ENCODE results near the gene PRPF19. TPM values are rescaled to one million over a fixed set of nuclear protein-coding genes. Genes with fewer than 3 reads are reported as not detected.

The PRPF19 gene
- total and polyA plus RNA-seq, 2 donors, result 49.2 to 74.9 TPM

DNA sequence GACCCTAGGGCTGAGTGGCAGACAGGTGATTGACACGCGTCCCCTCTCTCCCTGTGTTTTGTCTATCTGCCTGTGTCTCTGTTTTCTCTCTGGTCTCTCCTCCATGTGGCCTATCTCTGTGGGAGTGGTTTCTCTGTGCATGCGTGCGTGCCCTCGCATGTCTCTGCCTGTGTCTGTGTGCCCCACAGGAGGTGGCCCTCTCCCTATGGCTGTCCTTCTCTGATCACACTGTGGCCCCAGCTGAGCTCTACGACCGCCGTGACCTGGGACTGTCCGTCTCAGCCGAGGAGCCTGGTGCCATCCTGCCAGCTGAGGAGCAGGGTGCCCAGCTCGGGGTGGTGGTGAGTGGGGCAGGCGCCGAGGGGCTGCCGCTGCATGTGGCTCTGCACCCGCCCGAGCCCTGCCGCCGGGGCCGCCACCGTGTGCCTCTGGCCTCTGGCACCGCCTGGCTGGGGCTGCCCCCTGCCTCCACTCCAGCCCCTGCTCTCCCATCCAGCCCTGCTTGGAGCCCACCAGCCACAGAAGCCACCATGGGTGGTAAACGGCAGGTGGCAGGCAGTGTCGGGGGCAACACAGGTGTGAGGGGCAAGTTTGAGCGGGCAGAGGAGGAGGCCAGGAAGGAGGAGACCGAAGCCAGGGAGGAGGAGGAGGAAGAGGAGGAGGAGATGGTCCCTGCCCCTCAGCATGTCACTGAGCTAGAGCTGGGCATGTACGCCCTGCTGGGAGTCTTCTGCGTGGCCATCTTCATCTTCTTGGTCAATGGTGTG lies 29.5 kb upstream of the PRPF19 start:
- peaks cover 0 to 31% of the 10 kb centered on the region in 2 donors for H3K27me3 ChIP-seq (ENCODE audit: control insufficient read depth in 2 of 2, insufficient read depth in 1 of 2, low read length in 1 of 2)
- no peak for DNase-seq (ENCODE audit: low read depth in 6 of 9, low spot score in 9 of 9)
- no peaks in the 10 kb centered on the region for H3K9me3 ChIP-seq (ENCODE audit: control insufficient read depth in 2 of 2, insufficient read depth in 1 of 2, low read length in 1 of 2)
- no peak overlapping the region for H3K4me3 ChIP-seq (ENCODE audit: low read length in 2 of 2)
- 89% methylated on average over 27 of the region's 27 CpGs for WGBS
- H3K27ac ChIP-seq (ENCODE audit: low read depth in 1 of 2, low read length in 1 of 2), result no peak overlapping the region
- no peaks in the 10 kb centered on the region for H3K36me3 ChIP-seq (ENCODE audit: control insufficient read depth in 2 of 2, insufficient read depth in 2 of 2, low read length in 1 of 2)
- H3K4me1 ChIP-seq (ENCODE audit: control insufficient read depth in 2 of 2, insufficient read depth in 2 of 2, low read length in 2 of 2), result peaks cover 18 to 24% of the 10 kb centered on the region in 2 donors

DNA sequence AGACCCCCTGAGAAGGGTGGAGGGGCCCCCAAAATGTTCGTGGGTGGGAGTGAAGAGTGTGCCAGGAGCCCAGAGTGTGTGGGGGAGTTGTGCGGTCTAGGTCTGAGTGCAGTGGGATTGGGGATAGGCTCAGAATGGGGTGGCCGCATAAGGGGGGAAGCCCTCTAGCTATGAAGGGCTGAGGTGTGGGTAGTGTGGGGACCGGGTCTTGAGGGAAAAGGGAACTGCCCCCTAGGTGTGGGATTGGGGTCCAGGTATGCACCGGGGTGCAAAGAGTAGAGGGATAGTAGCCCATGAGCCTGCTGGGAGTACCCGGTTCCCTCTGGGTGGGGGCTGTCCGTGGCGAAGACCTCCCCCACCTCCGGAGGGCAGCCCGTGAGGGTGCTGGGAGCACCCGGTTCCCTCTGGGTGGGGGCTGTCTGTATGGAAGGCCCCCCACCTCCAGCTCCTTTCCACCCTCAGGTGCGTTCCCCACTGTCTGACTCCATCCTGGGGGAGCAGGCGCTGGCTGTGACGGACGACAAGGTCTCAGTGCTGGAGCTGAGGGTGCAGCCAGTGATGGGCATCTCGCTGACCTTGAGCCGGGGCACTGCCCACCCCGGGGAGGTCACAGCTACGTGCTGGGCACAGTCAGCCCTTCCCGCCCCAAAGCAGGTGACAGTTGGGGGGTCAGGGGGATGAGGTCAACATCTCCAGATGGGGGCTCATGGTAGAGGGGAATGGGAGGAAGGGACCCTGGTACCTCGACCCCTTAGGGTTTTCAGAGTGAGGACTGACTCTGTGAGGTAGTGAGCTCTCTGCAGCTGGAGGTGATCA lies 28.6 kb upstream of the PRPF19 start:
- Histone ChIP-seq H3K4me3 (ENCODE audit: low read length in 2 of 2) (no peak overlapping the region), H3K4me1 (ENCODE audit: control insufficient read depth in 2 of 2, insufficient read depth in 2 of 2, low read length in 2 of 2) (peaks cover 11 to 15% of the 10 kb centered on the region in 2 donors), H3K36me3 (ENCODE audit: control insufficient read depth in 2 of 2, insufficient read depth in 2 of 2, low read length in 1 of 2) (no peaks in the 10 kb centered on the region), H3K27me3 (ENCODE audit: control insufficient read depth in 2 of 2, insufficient read depth in 1 of 2, low read length in 1 of 2) (peaks cover 0 to 40% of the 10 kb centered on the region in 2 donors), H3K27ac (ENCODE audit: low read depth in 1 of 2, low read length in 1 of 2) (no peak overlapping the region), H3K9me3 (ENCODE audit: control insufficient read depth in 2 of 2, insufficient read depth in 1 of 2, low read length in 1 of 2) (no peaks in the 10 kb centered on the region)
- WGBS, result 91% methylated on average over 21 of the region's 21 CpGs
- no peak for DNase-seq (ENCODE audit: low read depth in 6 of 9, low spot score in 9 of 9)

DNA sequence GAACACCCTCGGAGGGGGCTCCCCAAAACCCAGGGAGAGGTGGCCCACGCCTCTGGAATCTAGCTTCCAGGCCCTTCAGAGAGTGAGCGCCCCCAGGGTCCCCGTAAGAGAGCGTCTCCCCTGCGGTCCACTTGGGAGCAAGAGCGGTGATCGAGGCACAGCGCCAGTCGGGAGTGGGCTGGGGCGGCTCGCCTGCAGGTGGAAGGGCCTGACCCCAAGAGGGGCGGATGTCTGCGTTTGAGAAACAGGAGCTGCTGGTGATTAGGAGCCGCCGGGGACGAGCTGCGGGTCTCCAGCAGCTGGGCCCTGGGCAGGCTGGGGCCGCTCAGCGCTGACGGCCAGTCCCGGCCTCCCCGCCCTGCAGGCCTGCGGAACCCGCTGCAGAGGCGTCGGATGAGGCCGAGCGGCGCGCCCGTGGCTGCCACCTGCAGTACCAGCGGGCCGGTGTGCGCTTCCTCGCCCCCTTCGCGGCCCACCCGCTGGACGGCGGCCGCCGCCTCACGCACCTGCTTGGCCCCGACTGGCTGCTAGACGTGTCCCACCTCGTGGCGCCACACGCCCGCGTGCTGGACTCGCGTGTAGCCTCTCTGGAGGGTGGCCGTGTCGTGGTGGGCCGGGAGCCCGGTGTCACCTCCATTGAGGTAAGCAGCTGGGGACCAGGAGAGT lies 27.9 kb upstream of the PRPF19 start:
- WGBS, result 95% methylated on average over 57 of the region's 57 CpGs
- Histone ChIP-seq H3K36me3 (ENCODE audit: control insufficient read depth in 2 of 2, insufficient read depth in 2 of 2, low read length in 1 of 2) (no peaks in the 10 kb centered on the region), H3K4me1 (ENCODE audit: control insufficient read depth in 2 of 2, insufficient read depth in 2 of 2, low read length in 2 of 2) (peaks cover 4 to 8% of the 10 kb centered on the region in 2 donors), H3K9me3 (ENCODE audit: control insufficient read depth in 2 of 2, insufficient read depth in 1 of 2, low read length in 1 of 2) (no peaks in the 10 kb centered on the region), H3K27me3 (ENCODE audit: control insufficient read depth in 2 of 2, insufficient read depth in 1 of 2, low read length in 1 of 2) (peaks cover 0 to 46% of the 10 kb centered on the region in 2 donors), H3K27ac (ENCODE audit: low read depth in 1 of 2, low read length in 1 of 2) (no peak overlapping the region), H3K4me3 (ENCODE audit: low read length in 2 of 2) (no peak overlapping the region)
- DNase-seq (ENCODE audit: low read depth in 6 of 9, low spot score in 9 of 9), result no peak

DNA sequence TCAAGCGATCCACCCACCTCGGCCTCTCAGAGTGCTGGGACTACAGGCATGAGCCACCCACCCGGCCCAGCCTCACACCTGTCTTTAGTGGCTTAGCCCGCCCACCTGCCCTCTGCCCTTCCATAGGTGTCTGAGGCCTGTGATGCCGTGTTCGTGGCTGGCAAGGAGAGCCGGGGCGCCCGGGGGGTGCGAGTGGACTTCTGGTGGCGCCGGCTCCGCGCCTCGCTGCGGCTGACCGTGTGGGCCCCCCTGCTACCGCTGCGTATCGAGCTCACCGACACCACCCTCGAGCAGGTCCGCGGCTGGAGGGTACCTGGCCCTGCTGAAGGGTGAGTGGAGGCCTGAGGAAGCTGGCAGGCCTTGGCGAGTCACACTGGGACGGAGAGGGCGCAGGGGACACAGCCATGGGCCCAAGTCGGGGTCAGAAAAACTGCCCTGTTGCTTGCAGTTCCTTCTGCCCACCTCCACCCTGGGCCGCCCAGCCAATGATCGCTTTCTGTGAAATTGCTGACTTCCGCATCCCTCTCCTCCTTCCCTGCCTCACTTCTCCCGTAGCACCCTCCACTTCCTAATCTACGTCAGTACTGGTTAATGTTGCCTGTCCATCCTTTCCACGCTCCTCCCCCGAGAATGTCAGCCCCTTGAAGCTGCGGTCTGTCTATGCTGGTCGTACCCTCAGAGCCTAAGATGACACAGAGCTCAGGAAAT lies 27.2 kb upstream of the PRPF19 start:
- WGBS, result 97% methylated on average over 37 of the region's 37 CpGs
- H3K4me3 ChIP-seq (ENCODE audit: low read length in 2 of 2), result no peak overlapping the region
- no peak for DNase-seq (ENCODE audit: low read depth in 6 of 9, low spot score in 9 of 9)
- H3K27ac ChIP-seq (ENCODE audit: low read depth in 1 of 2, low read length in 1 of 2), result no peak overlapping the region
- H3K4me1 ChIP-seq (ENCODE audit: control insufficient read depth in 2 of 2, insufficient read depth in 2 of 2, low read length in 2 of 2), result peaks cover 0 to 4% of the 10 kb centered on the region in 2 donors
- no peaks in the 10 kb centered on the region for H3K36me3 ChIP-seq (ENCODE audit: control insufficient read depth in 2 of 2, insufficient read depth in 2 of 2, low read length in 1 of 2)
- H3K9me3 ChIP-seq (ENCODE audit: control insufficient read depth in 2 of 2, insufficient read depth in 1 of 2, low read length in 1 of 2), result no peaks in the 10 kb centered on the region
- peaks cover 0 to 53% of the 10 kb centered on the region in 2 donors for H3K27me3 ChIP-seq (ENCODE audit: control insufficient read depth in 2 of 2, insufficient read depth in 1 of 2, low read length in 1 of 2)

DNA sequence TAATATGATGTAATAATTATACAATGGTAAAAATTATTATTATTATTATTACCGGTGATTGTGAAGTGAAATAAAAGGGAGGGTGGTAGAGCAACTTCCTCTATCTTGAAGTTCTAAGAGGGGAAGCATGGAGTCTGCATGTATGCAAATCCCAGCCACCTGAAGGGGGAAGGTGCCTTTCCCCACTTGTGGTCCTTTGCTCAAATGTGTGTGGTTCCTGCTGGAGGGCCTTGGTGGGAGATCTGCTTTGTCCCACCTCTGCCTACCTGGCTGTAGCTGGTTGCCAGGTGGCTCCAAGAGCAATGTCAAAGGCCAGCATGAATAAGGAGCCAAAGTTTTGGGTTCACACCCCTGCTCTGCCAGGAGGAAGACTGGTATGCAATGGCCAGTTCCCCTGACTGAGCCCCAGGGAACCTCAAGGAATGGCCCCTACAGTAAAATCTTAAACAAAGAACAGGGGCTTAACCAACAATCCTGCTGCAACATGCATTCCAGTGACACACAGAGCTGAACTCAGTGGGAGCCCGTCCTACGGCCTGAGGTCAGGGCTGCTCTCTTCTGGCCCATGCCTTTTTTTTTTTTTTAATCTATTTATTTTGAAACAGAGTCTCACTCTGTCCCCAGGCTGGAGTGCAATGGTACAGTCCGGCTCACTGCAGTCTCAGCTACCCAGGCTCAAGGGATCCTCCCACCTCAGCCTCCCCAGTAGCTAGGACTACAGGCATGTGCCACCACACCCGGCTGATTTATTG lies 26.4 kb upstream of the PRPF19 start:
- 85% methylated on average over 5 of the region's 5 CpGs for WGBS

DNA sequence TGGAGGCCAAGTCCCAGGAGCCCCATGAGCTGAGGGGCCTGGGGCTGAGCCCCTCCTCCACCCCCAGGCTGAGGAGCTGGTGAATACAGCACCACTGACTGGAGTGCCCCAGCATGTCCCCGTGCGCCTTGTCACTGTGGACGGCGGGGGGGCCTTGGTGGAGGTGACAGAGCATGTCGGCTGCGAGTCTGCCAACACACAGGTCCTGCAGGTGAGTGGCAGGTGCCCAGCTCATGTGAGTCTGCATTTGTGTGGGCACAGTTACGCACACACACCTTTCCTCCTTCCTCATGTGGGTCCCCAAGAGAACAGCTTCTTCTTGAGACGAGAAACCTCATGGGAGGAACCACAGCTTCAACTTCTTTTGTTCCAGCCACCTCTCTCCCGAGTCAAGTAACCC lies 25.5 kb upstream of the PRPF19 start:
- H3K9me3 ChIP-seq (ENCODE audit: control insufficient read depth in 2 of 2, insufficient read depth in 1 of 2, low read length in 1 of 2), result no peaks in the 10 kb centered on the region
- H3K36me3 ChIP-seq (ENCODE audit: control insufficient read depth in 2 of 2, insufficient read depth in 2 of 2, low read length in 1 of 2), result no peaks in the 10 kb centered on the region
- peaks cover 0 to 4% of the 10 kb centered on the region in 2 donors for H3K4me1 ChIP-seq (ENCODE audit: control insufficient read depth in 2 of 2, insufficient read depth in 2 of 2, low read length in 2 of 2)
- H3K27me3 ChIP-seq (ENCODE audit: control insufficient read depth in 2 of 2, insufficient read depth in 1 of 2, low read length in 1 of 2), result peaks cover 0 to 57% of the 10 kb centered on the region in 2 donors
- H3K4me3 ChIP-seq (ENCODE audit: low read length in 2 of 2), result no peak overlapping the region
- 81% methylated on average over 9 of the region's 9 CpGs for WGBS
- no peak overlapping the region for H3K27ac ChIP-seq (ENCODE audit: low read depth in 1 of 2, low read length in 1 of 2)
- no peak for DNase-seq (ENCODE audit: low read depth in 6 of 9, low spot score in 9 of 9)

More for the DNA sequence above, 26.4 kb upstream of the PRPF19 start:
- H3K4me1 ChIP-seq (ENCODE audit: control insufficient read depth in 2 of 2, insufficient read depth in 2 of 2, low read length in 2 of 2), result peaks cover 0 to 4% of the 10 kb centered on the region in 2 donors
- H3K4me3 ChIP-seq (ENCODE audit: low read length in 2 of 2), result no peak overlapping the region
- H3K36me3 ChIP-seq (ENCODE audit: control insufficient read depth in 2 of 2, insufficient read depth in 2 of 2, low read length in 1 of 2), result no peaks in the 10 kb centered on the region
- no peak overlapping the region for H3K27ac ChIP-seq (ENCODE audit: low read depth in 1 of 2, low read length in 1 of 2)
- H3K27me3 ChIP-seq (ENCODE audit: control insufficient read depth in 2 of 2, insufficient read depth in 1 of 2, low read length in 1 of 2), result peaks cover 0 to 53% of the 10 kb centered on the region in 2 donors
- no peaks in the 10 kb centered on the region for H3K9me3 ChIP-seq (ENCODE audit: control insufficient read depth in 2 of 2, insufficient read depth in 1 of 2, low read length in 1 of 2)
- no peak for DNase-seq (ENCODE audit: low read depth in 6 of 9, low spot score in 9 of 9)

DNA sequence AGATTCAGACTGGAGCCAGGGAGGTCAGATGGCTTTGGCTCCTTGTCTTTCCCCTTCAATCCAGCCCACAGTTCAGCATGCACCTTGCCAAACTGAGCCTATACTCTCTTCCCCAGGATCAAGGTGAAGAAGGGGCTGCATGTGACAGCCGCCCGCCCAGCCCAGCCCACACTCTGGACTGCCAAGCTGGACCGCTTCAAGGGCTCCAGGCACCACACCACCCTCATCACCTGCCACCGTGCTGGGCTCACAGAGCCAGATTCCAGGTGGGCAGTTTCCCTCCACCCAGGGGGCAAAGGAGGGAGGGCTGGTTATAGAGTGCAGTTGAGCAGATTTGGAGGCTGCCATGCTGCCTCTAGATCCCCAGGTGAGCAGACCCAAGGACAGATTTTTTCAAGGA lies 24.0 kb upstream of the PRPF19 start:
- 96% methylated on average over 4 of the region's 4 CpGs for WGBS
- Histone ChIP-seq H3K4me1 (ENCODE audit: control insufficient read depth in 2 of 2, insufficient read depth in 2 of 2, low read length in 2 of 2) (peaks cover 0 to 6% of the 10 kb centered on the region in 2 donors), H3K4me3 (ENCODE audit: low read length in 2 of 2) (no peak overlapping the region), H3K9me3 (ENCODE audit: control insufficient read depth in 2 of 2, insufficient read depth in 1 of 2, low read length in 1 of 2) (no peaks in the 10 kb centered on the region), H3K27me3 (ENCODE audit: control insufficient read depth in 2 of 2, insufficient read depth in 1 of 2, low read length in 1 of 2) (peaks cover 5 to 64% of the 10 kb centered on the region in 2 donors), H3K36me3 (ENCODE audit: control insufficient read depth in 2 of 2, insufficient read depth in 2 of 2, low read length in 1 of 2) (no peaks in the 10 kb centered on the region), H3K27ac (ENCODE audit: low read depth in 1 of 2, low read length in 1 of 2) (no peak overlapping the region)
- DNase-seq (ENCODE audit: low read depth in 6 of 9, low spot score in 9 of 9), result no peak

DNA sequence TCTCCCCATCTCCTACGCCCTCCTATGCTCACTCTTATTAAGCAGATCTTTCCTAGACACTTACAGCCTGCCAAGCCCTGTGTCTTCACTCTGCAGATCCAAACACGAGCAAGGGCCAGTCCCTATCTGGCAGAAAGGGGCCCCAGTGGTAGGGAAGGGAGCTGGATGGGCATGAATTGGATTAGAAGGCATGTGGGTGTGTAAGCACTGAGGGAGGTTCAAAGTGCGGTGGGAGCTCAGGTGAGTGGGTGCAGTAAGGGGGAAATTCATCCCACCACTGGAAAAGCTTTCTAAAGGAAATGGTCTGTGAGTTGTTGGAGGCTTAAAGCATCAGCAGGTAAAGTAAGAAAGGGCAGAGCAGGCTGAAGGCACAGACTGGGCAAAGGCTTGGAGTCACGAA lies 23.4 kb upstream of the PRPF19 start:
- Histone ChIP-seq H3K4me3 (ENCODE audit: low read length in 2 of 2) (no peak overlapping the region), H3K9me3 (ENCODE audit: control insufficient read depth in 2 of 2, insufficient read depth in 1 of 2, low read length in 1 of 2) (peaks cover 0 to 4% of the 10 kb centered on the region in 2 donors), H3K4me1 (ENCODE audit: control insufficient read depth in 2 of 2, insufficient read depth in 2 of 2, low read length in 2 of 2) (peaks cover 0 to 12% of the 10 kb centered on the region in 2 donors), H3K27ac (ENCODE audit: low read depth in 1 of 2, low read length in 1 of 2) (no peak overlapping the region), H3K27me3 (ENCODE audit: control insufficient read depth in 2 of 2, insufficient read depth in 1 of 2, low read length in 1 of 2) (peaks cover 6 to 64% of the 10 kb centered on the region in 2 donors), H3K36me3 (ENCODE audit: control insufficient read depth in 2 of 2, insufficient read depth in 2 of 2, low read length in 1 of 2) (no peaks in the 10 kb centered on the region)
- WGBS, result 91% methylated on average over 4 of the region's 4 CpGs
- DNase-seq (ENCODE audit: low read depth in 6 of 9, low spot score in 9 of 9), result no peak

Measured in thymus (tissue), 11 donors.